Kasumi-1 (cell line): Measurements from ENCODE around the gene ZNF497.
"Not testable (repeated sequence)": the region's sequence is repeated elsewhere in the genome, so short reads cannot be mapped to it uniquely, and the experiment has no call there.

Experiments
- DNase-seq, 2 experiments: peaks; one replicate each; lab custom pipeline; 2025; lab: John Stamatoyannopoulos, UW

ZNF497 gene

DNA sequence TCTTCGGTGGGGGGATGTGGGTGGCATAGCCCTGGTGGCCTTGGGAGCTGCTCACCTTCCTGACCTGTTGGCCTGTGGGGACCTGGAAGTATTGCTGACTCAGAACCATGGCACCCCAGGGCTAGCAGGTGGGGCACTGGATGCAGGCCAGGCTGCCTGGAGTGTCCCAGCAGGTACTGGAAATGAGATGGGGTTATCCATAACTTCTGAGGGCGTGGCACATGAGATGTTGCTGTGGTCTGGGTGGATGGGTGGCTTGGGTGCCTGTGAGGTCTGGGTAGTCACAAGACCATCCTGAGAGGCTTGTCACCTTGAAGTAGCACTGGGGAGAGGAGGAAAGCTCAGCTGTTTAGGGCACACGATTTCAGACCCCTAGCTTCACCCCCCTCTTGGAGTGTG is 32.3 kb upstream of the ZNF497 start:
- DNase-seq, result no peak

DNA sequence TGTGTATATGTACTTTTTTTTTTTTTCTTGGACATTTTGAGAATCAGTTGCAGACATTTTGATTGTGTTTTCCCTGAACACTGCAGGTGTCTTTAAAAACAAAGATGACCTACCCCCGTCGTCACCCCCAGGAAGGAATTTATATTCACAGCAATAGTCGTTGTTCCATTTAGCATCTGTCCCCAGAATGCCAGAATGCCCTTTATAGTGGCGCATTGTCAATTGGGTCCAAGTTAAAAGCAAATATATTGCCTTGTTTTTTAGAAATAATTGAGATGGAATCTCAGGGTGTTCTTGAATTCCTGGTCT is 31.1 kb upstream of the ZNF497 start:
- DNase-seq, result no peak

DNA sequence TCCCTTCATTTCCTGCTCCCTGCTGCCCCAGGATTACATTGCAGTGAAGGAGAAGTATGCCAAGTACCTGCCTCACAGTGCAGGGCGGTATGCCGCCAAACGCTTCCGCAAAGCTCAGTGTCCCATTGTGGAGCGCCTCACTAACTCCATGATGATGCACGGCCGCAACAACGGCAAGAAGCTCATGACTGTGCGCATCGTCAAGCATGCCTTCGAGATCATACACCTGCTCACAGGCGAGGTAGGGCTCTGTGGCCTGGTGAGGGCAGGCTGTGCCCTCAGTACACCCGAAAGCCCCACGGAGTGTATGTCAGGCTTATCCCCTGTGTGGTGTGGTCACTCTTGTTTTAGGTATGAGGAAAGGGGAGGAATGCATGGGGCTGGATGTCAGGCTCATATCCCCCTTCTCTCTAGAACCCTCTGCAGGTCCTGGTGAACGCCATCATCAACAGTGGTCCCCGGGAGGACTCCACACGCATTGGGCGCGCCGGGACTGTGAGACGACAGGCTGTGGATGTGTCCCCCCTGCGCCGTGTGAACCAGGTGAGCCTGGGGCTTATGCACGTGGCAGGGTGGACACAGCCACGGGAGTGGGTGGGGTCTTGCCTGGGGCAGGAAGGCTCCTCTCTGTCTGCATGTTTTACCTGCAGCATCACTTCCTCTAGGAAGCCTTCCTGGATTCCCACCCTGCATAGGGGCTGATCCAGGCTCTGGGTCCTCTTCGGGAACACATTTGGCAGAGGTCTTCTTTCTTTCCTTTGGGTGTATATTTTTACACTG is 30.6 kb upstream of the ZNF497 start:
- DNase-seq, result no peak

DNA sequence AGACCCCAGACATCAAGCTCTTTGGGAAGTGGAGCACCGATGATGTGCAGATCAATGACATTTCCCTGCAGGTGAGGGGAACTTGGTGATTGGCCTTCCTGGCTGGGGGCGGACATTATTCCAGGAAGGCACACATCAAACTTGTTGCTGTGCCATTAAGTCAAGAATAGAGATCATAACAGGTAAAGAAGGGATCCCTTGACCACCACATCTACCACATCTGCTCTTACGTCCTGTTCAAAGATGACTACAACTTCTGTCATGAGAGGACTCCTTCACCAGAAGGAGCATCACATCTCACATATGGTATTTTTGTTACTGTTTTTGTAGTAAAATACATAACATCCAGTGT is 25.6 kb upstream of the ZNF497 start:
- no peak for DNase-seq

DNA sequence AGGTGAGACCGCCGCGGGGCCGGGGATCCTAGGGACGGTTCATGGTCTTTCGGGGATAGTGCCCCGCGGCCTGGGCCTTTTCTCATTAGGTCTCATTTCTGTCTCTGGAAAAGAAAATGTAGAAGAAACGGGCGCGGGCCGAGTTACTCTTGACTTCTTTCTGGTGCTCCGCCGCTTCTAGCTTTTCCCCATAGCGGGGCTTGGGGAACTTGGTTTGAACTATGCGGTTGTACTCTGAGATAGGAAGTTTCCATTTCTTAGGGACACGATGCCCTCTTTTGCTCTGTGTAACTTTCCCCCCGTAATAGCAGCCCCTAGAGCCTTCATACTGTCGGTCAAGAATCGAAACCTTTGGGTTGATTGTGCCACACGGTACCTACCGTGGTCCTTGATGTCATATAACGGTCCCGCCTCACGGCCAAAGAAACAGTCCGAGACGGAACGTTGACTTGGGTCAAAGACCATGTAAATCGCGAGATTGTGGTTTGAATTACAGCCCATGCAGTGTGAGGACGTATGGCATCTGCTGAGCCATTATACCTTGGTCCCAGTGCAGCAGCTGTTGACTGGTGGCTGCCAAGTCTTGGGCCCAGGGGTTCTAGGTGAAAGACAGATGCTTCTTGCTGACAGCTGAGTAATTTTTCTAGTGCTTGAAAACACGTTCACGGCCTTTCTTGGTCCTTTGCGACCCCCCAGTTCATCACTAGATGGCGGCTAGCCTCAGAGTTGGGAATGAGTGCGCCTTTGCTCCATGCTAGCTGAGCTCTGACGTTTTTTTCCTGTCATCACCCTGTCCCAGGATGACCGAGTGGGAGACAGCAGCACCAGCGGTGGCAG is 25.0 kb upstream of the ZNF497 start:
- DNase-seq, result peak in 1 of 2 experiments; percentile 6

DNA sequence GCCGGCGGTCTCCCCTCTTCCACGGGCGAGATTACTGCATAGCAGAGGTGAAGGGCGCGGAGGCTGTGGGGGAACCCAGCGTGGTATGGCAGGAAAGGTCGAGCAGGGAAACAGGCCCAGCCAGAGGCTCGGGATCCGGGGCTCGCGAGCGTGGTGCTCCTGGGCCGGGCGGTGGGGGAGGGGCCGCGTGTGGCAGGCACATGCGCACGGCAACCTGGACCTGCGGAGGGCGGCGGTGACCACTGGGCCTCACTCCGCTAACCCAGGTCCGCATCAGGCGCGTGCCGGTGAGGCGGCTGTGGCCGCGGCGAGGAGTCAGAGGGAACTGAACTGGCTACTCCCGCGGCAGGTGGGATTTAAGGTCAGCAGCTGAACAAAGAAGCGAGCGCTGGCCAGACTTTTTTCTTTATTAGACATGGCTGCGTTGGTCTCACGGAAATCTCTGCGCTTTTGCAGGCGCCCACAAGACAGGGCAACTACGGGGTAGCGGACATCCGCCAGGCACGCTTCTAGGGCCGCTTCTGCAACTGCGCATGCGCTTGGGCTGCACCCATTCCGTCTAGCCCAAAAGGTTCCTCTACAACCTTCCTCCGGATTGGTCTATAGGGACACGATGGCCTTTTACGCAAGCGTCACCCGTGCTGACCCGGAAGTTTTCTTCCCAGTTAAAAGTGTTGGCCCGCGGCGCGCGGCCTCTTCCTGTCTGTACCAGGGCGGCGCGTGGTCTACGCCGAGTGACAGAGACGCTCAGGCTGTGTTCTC is 24.2 kb upstream of the ZNF497 start, which contains the start of gene RPS5:
TSS of gene RPS5 (plus strand) at position 694 of the 762 bp plus-strand sequence. CDS start 869 bp downstream, outside the sequence.
- peak; percentile 98 for DNase-seq

DNA sequence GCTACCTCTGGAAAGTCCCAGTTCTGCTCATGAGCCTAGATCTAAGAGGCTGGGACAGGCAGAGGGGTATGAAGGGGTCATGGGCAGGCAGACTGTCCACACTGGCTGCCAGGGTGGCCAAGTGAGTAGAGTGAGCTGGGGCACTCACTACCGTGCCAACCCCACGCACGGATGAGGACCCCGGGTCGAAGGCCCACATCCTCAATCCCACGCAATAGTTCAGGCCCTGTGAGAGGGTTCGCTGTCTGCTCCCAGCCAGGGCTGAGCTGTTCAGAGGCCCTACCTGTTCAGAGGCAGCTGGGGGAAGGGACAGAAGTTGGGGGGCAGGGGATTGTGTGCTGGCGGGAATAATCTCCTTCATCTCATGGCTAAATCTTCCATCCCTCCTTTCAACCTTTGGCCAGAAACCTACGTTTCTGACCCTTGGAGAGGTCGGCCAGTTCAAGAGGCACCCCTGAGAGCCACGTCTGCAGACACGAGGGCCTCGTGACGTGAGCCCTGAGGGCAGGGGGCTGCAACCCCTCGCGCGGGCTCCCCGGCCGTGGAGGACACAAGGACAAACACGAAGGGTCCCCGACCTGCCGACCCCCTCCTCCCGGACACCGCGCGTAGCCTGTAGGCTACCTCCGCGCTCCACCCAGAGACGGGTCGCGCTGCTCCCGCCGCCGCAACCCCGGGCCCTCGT is 23.5 kb upstream of the ZNF497 start:
- no peak for DNase-seq

DNA sequence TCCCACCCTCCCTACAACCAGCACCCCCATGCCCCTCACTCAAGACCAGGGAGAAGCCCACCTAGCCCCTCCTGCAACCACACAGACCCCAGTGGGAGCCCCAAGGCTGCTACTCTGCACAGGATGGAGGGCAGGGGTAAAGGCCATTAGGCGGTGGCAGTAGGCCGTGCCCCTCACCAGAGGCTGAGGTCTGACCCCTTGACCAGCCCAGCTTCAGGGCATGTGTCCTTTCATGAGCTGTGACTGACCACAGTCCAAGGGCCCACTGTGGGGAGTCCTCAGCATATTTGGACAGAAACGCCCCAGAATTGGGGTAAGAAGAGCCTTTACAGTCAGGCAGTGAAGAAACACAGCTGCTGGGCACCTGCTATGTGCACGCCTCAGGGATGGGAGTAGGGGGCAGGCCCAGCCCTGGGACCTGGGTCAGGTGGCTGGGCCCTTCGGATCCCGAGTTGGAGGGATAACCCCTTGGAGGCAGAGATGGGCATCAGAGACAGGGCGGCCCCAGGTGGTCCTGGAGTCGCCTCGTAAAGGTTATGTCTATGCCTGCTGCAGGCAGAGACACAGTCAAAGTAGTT is 22.9 kb upstream of the ZNF497 start:
- DNase-seq, result no peak

DNA sequence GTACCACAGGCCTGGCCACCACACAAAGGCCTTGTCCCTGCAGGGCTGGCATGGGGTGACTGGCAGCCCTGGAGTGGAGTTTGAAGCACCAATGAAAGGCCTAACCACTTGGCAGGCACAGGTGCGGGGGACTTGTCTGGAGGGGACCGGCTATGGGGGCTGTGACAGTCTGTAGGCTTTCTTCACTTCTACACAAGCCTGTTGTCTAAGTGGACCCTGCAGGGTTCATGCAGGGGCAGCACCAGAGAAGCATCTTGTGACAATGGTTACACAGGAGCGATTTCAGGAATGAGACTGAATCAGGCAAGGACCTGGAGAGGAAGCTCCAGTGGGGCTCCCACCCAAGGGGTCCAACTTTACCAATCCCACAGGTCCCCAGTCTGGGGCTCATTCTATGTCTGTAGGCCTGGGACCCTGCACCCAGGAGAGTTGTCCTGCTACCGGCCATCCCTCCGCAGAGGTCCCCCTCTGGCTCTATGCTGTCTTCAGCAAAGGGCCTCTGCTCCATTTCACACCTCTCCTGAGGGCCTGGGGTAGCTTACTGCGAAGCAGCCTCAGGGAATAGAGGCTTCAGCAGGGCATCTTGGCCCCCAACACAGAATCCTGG is 20.5 kb upstream of the ZNF497 start:
- DNase-seq, result no peak

DNA sequence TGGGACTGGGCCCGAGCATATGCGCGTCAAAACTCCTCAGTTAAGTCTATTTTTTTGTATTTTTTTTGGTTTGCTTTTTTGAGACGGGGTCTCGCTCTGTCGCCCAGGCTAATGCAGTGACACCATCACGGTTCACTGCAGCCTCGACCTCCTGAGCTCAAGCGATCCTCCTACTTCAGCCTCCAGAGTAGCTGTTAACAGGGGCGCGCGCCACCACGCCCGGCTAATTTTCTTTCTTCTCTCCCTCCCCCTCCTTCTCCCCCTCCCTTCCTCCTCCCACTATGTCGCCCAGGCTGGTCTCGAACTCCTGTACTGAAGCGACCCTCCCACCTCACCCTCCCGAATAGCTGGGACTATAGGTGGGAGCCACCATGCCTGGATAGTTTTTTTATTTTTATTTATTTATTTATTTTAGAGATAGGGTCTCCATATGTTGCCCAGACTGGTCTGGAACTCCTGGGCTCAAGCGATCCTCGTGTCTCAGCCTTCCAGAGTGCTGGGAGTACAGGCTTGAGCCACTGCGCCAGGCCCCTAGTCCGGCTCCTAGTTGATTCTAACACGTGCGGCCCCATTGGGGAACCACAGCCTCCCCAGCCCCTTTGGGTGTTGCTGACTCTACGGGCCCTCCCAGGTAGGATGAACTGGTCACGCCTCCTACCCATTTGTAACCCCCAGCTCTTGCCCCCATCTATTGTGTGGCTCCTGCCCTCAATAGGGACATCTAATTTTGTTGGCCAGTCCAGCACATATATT is 19.1 kb upstream of the ZNF497 start:
- no peak for DNase-seq

DNA sequence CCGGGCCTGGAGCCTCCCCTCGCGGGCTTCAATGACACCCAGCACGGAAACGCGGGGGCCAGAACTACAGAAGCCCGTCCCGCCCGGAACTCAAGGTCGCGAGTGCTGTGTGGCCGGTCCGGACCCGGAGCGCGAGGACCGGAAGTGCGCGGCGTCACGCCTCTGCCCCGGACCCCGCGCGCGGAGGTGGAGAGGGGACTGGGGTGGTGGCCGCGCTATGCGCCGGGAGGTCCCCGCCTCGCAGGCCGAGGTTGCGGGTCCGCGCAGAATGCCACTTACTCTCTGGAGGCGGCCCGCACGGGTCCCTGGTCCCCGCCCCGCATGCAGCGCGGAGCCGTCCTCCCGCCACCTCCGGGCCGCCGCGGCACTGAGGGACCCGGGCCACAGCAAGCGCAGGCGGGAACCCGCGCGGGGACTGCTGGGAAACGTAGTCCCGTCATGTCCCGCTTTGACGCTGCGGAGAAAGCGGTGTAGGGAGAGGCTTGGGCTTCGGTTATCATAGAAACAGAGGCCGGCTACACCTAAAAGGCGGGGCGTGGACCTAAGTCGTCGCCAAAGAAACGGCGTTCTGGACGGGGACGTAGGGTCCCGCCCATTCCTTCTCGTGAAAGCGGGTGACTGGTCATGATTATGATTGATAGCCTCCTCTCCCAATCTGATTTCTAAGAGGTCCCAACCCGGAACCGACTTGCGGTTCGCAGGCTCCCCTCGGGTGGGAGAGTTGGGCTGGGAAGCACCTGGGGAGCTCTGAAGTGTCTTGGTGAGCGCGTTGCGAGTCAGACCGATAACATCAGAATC is 18.3 kb upstream of the ZNF497 start, which contains the start of gene ZNF837:
TSS of gene ZNF837 (minus strand) at position 369 of the 798 bp plus-strand sequence. CDS start 11,698 bp downstream, outside the sequence.
- DNase-seq, result peak; percentile 99

DNA sequence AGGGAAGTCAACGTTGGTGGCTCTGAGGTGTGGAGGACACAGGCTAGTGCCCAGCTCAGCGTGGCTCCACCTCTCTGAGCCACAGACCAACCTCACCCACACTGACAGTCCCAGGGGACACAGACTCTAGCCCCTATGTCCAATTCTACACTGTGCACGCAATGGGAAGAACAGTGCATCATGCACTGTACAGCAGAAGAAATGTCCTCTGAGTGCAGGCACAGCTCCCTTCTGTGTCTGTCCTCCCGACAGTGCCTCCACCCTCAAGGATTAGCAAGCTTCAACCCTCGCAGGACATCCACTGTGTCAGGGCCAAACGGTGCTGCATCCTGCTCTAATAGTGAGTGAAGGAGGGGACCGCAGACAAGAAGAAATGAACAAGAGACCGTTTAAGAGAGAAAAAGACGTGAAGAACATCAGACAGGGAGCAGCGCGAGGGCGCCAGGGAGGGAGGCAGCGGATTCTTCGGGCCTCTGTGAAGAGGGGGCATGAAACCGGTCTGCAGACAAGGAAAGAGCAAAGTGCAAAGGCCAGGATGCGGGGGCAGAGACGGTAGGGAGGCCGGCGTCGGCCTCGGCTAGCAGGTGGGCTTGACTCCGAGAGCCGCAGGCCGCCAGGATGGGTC is 17.6 kb upstream of the ZNF497 start:
- DNase-seq, result peak; percentile 51 to 56

DNA sequence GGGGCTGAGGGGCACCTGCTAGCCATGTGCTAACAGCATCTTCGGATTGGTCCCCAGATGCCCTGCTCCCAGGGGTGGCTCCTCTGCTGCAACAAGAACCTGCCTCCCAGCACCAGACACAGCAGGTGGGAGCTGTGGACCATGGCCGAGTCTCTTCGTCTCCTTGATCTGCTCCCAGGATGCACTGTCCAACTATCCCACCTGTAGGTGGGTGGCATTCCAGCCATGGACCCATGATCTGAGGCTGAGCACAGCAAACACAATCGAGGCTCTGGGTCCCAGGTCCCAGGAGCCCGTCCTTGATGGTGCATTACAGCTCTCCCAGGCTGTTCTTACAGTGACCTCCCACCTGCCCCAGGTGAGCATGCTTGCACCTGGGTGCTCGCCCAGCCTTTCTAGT is 16.7 kb upstream of the ZNF497 start:
- no peak for DNase-seq

DNA sequence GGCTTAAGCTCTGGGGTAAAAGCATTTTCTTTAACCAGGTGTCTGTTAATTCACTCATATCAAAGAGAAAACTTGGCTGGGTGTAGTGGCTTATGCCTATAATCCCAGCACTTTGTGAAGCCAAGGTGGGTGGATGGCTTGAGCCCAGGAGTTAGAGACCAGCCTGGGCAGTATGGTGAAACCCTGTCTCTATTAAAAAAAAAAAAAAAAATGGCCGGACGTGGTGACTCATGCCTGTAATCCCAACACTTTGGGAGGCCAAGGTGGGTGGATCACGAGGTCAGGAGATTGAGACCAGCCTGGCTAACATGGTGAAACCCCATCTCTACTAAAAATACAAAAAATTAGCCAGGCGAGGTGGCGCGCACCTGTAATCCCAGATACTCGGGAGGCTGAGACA is 14.2 kb upstream of the ZNF497 start:
- DNase-seq, result not testable (repeated sequence)

DNA sequence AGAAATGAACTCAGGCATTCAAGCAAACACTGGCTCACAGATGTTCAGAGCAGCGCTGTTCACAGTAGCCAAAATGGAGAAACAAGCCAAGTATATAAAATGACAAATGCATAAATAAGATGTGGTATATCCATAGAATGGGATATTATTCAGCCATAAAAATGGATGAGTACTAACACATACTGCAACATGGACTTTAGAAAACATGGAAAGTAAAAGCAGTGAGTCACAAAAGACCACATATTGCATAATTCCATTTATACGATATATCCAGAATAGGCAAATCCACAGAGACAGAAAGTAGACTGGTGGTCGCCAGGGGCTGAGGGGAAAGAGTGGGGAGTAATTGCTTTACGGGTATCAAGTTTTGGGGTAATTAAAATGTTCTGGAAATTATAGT is 11.6 kb upstream of the ZNF497 start:
- no peak for DNase-seq

DNA sequence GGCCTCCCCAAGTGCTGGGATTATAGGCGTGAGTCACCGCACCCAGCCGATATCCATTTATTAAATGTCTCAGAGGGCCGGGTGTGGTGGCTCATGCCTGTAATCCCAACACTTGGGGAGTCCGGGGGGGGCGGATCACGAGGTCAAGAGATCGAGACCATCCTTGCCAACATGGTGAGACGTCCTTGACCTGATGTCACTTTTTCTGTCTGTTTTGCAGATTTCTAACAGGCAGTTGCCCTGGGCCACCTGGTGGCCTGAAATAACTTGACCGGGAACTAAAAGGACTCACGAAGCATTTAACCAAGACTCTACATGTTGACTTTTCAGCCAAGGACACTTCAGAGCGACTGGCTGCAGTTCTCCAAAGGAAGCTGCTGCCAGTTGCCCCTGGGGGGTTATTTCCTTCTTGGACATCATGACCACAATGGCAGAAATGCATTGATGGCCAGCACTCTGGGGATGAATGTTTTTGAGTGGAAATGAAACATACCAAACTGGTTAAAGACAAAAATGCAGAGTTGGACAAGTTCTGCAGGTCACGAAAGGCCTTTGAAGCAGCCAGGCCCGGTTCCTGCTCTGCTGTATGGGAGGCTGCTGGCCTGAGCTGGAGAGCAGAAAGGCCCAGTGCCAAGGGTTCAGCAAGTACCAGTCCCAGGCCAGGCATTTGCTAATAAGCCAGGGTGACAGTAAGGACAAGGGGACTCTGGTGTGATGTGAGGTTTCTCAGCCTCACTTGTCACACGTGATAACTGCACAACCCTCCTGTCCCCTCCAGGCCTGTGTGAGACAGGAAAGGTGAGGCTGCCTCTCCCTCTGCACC is 10.0 kb upstream of the ZNF497 start:
- DNase-seq, result no peak

DNA sequence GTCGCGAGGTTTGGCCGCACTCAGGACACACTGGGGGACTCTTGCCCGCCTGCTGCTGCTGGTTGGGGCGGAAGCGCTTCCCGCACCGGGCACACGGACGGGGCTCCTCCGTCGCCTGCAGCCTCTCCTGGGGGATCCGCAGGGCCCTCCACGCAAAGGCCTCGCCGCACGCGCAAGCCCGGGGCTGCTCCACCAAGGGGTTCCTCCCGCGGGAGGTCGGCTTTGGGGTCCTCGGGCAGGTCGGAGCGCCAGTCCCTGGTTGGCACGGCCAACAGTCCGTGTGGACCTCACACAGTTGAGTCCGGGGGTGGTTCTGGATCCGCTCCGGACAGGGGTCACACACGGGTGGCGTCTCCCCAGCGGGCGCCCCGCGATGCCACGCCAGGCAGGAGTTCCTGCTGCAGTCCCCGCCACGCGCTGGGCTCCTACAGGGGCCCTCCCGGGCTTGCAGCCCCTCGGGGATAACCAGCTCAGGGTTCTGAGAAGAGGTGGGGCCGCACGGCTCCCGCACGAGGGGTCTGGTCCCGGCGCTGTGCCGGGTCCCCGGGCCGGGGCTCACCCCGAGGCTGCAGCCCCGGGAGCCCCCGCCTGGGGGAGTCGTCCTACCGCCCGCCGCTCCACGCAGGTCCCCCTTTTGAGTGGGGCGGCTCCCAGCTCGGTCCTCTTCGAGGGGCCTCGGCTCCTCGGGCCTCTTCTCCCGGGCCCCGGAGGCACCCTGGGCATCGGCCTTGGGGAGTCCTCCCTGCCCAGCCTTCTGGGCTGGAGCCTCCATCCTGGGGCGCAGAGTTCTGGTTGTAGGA is 6.2 kb upstream of the ZNF497 start:
- no peak for DNase-seq
